GM12865 (cell line): Measurements from ENCODE around the gene KCTD19.
A peak's percentile ranks its signal among the peaks of the same experiment; 100 is the strongest.

Source experiments
- DNase-seq: peaks from one replicate; pipeline ENCODE4 v3.0.0; 2010; ENCODE audit warnings: low read depth
- H3K4me3 ChIP-seq: 2 replicates; pipeline ENCODE4 v1.5.1; 2011; ENCODE audit warnings: mild to moderate bottlenecking, low read depth, low read length, control low read depth
- CTCF ChIP-seq: IDR thresholded peaks from 2 replicates; pipeline ENCODE4 v1.5.1; 2011; ENCODE audit warnings: low read length, control low read depth, low read depth, inconsistent platforms; ENCODE audit not compliant: insufficient read depth; ENCODE audit errors: missing control alignments

KCTD19 gene

GRCh38 chr16:67281536-67282446 lies 44.8 kb downstream of the KCTD19 start:
- no peak for TF ChIP-seq CTCF
- H3K4me3 ChIP-seq, result no peak overlapping the region
- DNase-seq, result no peak

GRCh38 chr16:67280090-67281015 lies 46.2 kb downstream of the KCTD19 start:
- H3K4me3 ChIP-seq, result no peak overlapping the region
- no peak for DNase-seq
- TF ChIP-seq CTCF, result no peak

- peak within 1 kb of the TSS; percentile 61 for H3K4me3 ChIP-seq
- DNase-seq, result peak; percentile 85
- TF ChIP-seq CTCF, result peak; percentile 79
Observed at GRCh38 chr16:67279296-67280089, 47.0 kb downstream of the KCTD19 start, which contains the start of gene PLEKHG4. PLEKHG4 (plus strand) TSS chr16:67279532; CDS start chr16:67280045, 513 bp downstream.

GRCh38 chr16:67278773-67279295 lies 47.7 kb downstream of the KCTD19 start:
- peak; percentile 42 for DNase-seq
- TF ChIP-seq CTCF, result peak; percentile 38
- H3K4me3 ChIP-seq, result peak overlapping the region; percentile 61

- no peak for DNase-seq
- peak overlapping the region; percentile 61 for H3K4me3 ChIP-seq
- TF ChIP-seq CTCF, result no peak
Observed at GRCh38 chr16:67277999-67278772, 48.4 kb downstream of the KCTD19 start.
